GM19043 (cell line): ENCODE data around the gene CCN6.
A peak's percentile ranks its signal among the peaks of the same experiment; 100 is the strongest.

ENCODE experiments used
- ATAC-seq: cut with Tn5 transposase; IDR thresholded peaks from one replicate; pipeline ENCODE4 v1.9.1; 2021; ENCODE audit warnings: low read depth; ENCODE audit not compliant: unreplicated experiment

CCN6 gene

DNA sequence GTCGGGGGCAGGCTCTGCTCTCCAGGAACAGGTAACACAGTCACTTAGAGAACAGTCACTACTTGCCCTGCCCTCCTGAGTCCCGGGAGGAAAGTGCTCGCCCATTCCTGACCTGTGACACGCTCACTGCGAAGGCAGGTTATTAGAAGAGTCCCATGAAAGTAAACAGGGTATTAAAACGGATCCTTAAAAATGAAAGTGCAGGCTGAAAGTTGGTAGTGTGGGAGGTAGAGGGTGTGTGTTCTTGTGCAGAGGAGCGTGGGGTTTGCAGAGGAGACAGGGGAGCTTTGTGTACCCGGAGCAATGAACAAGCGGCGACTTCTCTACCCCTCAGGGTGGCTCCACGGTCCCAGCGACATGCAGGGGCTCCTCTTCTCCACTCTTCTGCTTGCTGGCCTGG lies at the start of gene CCN6:
TSS of gene CCN6 (plus strand) at position 104 of the 400 bp plus-strand sequence. CDS start at position 358, 254 bp downstream.
- no peak for ATAC-seq

DNA sequence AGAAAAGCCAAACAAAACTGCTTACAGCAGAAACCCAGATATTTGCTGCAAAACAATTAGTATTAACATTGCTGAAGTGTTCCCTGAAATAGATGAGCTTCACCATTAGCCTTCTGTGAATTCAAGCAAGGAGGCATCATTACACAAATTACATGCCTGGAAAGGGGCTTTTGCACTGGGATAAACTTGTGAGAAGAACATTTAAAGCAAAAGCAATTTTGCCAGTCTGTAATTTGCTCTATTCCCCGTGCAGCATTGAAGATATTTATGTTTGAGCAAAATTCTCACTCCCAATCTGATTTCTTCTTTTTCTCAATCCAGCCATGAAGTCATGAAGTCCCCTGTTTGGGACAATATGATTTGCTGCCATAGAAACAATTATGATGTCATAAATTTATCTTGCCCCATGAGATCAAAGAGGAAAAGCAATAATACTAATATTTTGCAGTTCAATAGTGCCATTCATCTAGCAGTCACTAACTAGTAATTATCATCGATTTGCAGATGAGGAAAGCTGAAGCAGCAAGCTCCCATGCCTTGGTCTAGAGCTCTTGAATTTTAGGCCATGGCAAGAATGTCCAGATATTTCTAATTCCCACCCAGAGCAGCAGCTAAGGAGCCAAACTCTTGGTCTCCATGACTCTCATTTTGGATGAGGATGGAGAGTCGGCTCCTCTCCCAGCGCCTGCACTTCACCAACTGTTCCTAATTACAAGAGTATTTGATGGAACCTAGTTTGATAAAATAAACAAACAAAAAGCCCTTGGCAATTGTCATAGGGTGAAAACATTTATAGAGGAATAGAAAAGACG lies 49.5 kb upstream of the CCN6 start:
- no peak for ATAC-seq

DNA sequence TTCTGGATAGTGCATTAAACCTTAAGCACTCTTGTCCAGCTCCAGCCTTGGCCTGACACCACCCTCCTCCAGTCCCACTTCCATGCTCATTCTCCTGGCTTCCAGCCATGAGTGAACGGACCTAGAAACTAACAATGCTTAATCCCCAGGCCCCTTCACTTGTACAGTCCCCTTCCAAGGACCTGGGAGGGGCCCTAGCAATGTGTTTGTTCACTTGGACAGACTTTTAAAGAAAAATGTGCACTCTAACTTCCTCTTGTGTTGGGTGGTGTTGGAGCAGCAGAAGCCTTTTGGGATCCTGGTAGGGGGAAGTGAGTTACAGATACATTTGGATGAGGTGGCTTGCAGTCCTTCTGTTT lies 48.9 kb upstream of the CCN6 start:
- ATAC-seq: no peak

DNA sequence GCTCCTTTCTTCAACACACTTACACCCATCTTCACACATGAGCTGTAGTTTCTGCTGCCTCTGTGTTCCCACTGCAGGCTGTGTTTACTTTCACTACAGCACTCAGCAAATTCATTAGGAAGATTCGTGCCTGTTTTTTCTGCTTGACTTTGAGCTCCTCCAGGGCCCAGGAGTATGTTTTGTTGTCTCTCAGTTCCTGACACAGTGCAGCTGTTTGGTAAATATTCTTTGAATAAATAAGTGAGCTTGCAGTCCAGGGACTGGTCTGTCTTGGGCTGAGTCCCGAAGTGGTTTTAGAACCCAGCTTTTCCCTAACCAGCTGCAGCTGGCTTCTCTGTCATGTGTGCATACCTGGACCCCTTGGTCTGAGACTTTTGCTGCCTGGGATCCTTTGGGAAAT lies 46.6 kb upstream of the CCN6 start:
- ATAC-seq: no peak

DNA sequence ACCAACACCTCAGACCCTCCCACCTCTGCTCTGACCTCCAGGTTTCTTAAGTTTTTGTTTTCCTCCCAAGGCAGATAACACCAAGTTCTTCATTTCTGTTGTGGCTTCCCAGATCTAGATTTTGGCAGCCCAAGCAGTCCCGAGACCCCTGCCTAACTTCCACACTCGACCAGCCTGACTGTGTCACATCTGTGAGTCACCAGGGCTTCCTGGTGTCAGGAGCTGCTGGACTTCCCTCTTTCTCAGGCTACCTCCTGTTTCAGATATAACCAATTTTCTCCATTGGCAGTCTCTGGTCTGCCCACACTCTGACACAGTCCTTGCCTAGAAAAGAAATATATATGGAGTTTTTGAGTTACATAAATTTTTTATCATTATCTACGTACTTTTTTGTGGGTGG lies 46.1 kb upstream of the CCN6 start:
- ATAC-seq: no peak

DNA sequence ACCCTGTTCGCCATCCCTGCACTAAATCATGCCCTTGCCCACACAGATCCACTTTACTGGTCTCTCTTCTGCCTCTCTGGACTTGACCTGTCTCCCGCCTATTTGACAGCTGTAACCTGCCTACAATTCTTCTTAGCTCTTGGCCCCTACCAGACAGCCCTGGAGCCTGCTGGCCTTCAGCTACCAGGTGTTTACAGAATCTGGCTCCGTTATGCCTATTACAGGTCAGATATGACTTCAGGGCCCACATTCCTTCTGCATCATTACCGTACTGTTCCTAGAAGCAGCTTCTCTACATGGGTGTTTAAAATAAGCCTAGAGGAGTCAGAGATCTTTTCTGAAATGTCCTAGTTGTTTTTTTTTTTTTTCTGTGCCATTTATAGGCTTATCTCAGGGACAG lies 45.4 kb upstream of the CCN6 start:
- no peak for ATAC-seq

DNA sequence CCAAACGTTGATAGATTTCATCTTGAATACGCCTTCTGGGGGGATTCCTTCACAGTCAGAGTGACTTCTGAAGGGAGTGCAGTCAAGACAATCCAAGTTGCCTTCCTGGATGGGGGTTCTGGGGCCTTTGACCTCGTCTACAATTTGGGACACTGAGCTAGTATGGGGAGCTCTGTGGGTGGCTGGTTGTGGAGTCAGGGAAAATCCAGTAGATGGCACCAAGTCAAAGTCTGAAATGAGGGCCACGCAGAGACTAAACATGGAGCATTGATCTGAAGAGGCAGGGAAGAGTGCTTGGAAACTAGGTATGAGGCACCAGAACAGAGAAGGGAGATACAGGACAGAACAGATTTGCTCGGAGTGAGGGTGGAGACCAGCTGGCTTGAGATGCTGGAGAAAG lies 43.6 kb upstream of the CCN6 start:
- no peak for ATAC-seq

DNA sequence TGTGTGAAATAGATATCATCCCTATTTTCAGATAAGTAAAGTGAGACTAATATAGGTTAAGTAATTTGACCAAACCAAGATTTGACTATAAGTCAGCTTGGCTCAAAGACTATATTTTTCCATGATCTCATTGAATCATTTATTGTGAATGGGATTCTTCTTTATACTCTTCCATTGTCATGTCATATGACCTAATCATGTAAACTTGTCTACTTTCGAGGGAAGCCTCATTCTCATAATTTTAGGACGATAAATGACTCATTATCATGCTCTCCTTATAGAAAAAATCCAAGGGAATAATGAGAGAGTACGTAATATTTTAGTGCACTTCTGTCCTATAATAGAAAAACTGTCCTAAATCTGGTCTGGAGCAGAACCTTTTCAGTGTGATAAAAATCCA lies 40.9 kb upstream of the CCN6 start:
- ATAC-seq: no peak

DNA sequence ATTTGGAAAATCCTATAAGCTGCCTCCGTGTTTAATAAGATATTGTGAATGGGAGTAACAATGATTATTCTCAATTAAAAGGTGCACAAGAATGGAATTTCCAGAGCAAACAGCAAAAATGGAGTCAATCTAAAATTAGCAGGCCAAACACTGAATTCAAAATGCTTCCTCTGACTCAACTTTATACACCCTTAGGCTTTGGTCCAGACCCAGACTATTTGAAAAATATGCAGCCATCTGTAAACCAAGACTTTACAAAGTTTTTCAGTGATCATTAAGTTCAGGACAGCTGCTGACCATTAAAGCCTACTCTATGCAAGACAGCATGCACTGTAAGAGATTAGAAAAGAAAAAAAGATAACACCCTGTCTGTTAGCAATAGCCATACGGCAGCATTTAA lies 39.4 kb upstream of the CCN6 start:
- ATAC-seq: no peak

DNA sequence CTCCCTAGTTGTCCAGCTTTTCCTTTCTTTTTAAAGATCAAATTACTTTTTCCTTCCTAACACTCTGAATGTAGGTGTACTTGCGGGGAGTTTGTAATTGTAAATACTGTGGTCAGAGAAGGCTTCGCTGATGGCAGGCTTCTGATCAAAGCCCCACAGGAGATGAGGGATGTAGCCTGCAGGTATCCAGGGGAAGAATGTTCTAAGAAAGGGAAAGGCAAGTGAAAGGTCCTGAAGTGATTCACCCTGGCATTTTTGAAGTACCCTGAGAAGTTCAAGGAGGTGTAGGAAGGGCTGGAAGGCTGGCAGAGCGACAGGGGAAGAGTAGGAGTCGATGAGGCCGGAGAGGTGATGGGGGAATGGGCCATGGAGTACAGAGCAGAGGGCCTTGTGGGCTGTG lies 38.2 kb upstream of the CCN6 start:
- no peak for ATAC-seq

DNA sequence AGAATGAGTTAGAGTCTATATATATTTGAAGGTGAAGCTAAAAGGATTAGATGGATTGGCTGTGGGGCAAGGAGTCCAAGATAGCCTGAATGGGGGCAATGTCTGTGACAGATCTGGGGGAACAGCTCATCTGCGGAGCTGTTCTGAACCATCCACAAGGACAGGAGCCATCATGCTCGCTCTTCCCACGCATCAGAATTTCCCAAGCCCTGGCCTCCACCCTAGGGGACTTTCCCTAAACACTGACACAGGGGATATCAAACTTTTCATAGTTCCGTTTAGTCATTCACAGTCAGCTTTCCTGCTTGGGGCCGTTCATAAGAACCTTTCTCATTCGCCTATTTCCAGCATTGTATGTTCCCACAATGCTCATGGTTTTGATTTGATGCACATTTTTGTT lies 37.6 kb upstream of the CCN6 start:
- no peak for ATAC-seq

DNA sequence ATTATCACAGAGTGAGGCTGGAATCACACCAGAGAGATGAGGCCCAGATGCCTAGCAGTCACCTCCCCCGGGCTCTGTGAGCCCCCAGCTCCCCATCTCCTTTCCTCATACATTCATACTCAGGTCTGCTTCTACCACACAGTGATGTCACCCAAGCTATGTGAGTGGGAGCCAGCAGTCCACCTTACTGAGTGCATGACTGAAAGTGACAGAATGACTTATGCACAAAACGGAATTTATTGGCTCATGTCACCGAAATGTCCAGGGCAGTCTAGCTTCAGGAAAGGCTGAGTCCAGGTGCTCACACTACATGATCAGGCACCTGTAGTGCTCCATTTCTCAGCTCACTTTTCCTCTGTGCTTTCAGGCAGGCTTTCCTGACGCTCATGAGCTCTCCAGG lies 36.7 kb upstream of the CCN6 start:
- ATAC-seq: no peak

DNA sequence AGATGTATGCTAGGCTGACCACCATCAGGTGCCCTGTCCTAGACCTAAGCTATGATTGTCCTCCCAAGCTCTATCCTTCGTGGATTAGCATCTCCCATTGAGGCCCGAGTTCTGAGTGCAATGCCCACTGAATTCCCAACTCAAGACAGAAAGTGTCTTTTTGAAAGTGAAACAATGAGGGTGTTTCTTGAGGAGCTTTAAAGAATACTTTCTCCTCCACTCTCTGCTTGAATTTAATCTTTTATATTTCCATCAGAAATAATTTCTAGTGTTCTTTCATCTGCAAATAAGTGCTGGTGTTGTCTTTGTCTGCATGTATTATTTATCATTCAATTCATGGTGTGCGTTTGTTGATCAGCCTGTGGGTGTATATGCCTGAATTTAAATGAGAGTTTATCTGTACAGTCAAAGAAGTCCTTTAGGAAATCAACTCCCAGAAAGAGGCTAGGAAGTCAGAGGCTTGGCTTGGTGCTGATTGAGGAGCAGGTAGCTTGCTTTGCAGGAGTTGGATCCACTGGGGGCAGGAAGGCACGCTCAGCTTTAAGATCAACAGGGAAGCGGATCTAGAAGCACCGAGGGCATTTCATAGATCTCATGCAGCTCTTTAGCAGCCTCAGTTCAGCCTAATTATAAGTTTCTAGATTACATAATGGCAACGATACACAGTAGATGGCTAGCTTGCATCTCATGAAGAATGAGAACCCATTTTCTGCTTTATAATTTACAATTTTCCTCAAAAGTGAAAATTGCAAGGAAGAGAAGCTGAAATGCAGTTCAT lies 36.0 kb upstream of the CCN6 start:
- ATAC-seq: no peak

DNA sequence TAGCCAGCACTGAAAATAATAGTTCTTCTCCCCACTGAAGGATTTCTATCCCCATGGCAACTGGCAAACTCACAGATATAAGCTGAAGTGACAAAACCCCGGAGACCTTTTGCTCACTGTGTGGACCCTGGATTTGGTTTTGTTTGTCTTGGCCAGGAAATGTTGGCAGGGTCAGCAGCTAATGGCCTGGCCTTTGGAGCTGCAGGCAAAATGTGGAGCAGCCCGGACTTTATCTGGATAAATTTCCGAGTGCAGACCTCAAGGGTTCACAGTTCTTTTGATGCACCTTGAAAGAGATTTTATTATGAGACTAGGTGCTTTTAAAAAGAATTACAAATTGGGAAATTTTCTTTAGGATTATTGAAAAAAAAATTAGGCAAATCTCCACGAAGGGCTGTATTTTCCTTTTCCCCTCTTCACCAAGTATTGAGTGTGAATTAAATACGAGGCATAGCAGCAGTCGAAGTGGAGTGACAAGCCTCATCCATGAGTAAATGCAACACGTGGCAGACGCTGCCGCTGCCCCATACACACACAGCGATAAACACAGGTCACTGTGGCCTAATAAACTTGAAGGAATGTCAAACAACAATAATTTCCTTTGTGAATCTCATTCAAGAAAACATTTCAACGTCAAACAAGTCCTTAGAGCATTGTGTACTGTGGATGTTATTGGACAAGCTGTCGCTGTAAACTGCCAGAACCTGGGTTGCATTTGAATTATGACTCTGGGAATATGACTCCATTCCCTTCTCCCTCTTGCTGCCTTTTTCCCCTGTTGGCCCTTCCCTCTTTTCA lies 35.1 kb upstream of the CCN6 start:
- ATAC-seq: no peak

DNA sequence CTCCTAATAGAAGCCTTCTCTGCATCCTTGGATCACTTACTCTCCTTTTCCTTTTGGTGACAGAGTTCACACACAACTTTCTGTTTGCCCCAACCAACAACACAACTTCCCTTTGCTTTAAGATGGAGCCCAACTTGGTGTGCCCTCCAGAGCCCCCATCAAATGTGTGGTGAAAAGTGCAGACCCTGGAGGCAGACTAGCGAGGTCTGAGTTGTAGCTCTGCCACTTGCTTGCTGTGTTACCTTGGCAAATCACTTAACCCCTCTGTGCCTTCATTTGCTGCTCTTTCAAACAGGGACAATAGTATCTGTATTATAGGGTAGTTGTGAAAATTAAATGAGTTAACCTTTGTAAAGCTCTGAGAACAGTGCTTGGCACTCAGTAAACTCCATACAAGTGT lies 34.3 kb upstream of the CCN6 start:
- ATAC-seq: no peak

DNA sequence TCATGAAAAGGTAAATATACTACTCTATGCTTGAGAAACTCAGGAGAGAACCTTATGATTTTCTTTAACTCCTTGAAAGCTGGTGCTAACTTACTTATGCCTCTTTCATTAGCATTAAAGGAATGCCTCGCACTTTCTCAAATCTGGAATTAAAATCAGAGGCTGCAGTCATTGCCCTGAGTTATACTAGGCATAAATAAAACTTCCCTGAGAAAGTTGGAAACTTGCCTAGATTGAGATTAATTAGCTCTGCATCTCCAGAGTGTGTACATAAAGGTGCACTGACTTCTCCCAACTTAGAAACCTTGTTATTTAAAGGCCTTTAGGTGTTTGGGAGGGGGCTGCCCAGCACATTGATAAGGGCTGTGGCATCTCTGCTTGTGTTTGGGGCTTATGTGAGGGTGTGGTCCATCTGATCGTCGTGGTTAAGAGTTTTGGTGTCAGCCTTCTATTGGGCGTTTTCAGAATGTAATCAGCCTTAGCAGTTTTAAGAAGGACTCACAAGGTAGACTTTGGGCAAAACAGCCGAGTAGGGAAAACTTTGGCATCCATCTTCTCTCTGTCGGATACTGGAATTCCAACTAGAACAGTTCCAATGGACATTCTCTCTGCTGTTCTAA lies 32.1 kb upstream of the CCN6 start:
- ATAC-seq: no peak

DNA sequence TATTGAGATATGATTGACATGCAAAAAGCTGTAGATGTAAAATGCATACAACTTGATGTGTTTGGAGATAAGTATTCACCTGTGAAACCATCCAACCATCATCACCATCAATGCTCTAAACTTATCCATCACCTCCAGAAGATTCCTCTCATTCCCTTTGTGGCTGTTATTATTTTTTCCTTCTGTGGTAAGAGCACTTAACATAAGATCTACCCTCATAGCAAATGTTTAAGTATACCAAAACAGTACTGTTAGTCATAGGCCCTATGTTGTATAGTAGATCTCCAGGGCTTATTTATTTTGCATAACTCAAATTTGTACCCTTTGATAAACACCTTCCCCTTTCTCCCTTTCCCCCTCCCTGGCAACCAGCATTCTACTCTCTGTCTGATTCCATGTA lies 31.2 kb upstream of the CCN6 start:
- ATAC-seq: no peak

DNA sequence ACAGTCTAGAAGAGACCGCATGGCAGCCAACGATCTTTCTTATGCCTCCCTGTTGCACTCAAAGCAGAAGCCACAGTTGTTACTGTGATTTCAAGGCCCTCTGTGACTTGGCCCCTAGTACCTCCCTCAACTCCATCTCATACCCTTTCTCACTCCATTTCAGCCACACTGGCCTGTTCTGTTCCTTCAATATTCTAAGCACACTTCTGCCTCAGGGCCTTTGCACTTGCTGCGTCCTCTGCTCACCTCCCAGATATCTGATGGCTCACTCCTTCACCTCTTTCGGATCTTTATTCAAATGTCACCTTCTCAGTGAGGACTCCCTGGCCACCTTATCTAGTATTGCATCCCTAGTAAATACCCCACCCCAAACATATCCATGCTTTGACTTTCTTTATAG lies 29.4 kb upstream of the CCN6 start:
- no peak for ATAC-seq

DNA sequence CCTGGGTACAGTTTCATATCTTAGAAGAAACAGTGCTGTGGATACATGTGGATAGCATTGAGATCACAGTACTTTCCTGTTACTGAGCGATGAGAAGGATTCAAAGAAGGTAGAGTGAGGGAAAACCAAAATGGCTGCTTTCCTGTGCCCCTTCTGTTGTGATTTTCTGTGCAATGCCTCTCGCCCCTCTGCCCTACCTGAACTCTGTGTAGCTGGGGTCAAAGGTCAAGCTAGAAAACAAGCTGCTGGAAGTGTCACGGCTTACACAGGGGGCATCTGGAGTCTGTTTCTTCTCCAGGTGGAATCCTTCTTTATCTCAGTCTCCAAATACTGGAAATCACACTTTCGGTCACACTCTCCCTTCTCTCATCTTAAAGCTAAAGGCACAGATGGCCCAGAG lies 27.0 kb upstream of the CCN6 start:
- no peak for ATAC-seq

DNA sequence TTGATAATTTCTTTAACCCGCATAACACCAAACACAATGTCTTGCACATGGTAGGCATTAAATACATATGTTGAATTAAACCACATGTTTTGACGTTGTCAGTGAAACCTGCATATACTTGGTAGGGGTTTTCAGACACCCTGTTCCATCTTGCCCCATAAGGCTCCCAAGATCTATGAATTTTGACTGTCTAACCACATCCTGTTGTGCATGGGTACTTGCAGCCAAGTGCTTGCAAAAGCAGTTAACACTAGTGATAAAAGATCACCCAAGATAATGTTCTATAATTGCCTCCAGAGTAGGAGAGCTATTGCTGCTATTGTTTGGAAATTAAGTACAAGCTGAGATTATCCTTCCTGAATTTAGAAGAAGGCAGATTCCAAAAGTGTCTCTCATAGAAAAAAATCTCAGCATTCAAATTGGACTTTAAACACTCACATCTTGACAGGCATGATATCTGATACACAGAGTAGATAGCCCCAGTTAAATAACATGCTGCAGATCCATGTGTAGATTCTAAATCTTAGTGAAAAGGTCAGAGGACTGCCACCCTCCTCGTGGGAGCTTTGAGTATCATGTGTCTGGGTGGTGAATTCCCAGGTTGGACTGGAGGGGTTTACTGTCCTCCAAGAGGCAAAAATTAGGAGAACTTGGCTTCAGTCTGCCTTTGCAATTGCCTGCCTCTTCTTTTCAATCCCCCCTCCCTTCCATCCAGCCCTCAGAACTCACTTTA lies 25.8 kb upstream of the CCN6 start:
- peak; percentile 44 for ATAC-seq
